ENCODE results near the gene TARS1.

TARS1 gene

GRCh38 chr5:33440482-33441240 is at the start of gene TARS1:
TARS1 (plus strand) TSS chr5:33440965; CDS start chr5:33441087, 122 bp downstream.
- no peaks in the 10 kb centered on the region for H3K27me3 ChIP-seq
- H4K20me1 ChIP-seq, result peaks cover 41% of the 10 kb centered on the region
- peak within 1 kb of the TSS; percentile 94 for H3K9ac ChIP-seq
- H3K4me1 ChIP-seq, result peaks cover 39% of the 10 kb centered on the region
- H3K4me3 ChIP-seq, result peak within 1 kb of the TSS; percentile 91
- peaks cover 24% of the 10 kb centered on the region for H3K36me3 ChIP-seq
- peak within 1 kb of the TSS; percentile 98 for H3K27ac ChIP-seq
- peak within 1 kb of the TSS; percentile 89 for H3K4me2 ChIP-seq
- TF ChIP-seq Cebpa-rat (IDR thresholded peaks at IDR 0.05), result peak; percentile 83
- H3K9me3 ChIP-seq, result no peaks in the 10 kb centered on the region

DNA sequence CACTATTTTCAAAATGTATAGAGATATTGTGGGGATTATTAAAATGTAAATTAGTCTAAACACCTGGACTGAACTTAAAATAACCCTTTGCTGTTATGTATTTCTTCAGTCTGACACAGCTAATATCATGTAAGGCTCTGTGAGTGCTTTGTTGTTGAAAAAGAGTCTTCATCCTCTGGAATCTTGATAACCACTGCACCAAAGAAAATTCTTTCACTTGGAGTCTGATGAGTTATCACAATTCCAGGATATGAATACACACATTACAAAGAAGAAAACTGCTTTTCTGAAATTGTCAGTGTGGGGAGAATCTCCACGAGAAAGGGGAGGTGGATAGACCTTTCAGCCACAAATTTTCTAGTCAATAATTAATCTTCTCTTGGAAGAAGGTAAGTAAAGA is 42.3 kb upstream of the TARS1 start:
- H3K4me1 ChIP-seq, result no peaks in the 10 kb centered on the region
- TF ChIP-seq Cebpa-rat (IDR thresholded peaks at IDR 0.05), result no peak
- H3K9me3 ChIP-seq, result peaks cover 6% of the 10 kb centered on the region; the same call in 1 of the 2 replicates
- no peak overlapping the region for H3K27ac ChIP-seq
- H3K9ac ChIP-seq, result no peak overlapping the region
- H3K4me3 ChIP-seq, result no peak overlapping the region
- no peaks in the 10 kb centered on the region for H3K27me3 ChIP-seq
- no peaks in the 10 kb centered on the region for H3K36me3 ChIP-seq
- no peak overlapping the region for H3K4me2 ChIP-seq
- H4K20me1 ChIP-seq, result no peaks in the 10 kb centered on the region

GRCh38 chr5:33400675-33401074 is 40.1 kb upstream of the TARS1 start:
- Histone ChIP-seq H3K9ac (no peak overlapping the region), H3K27ac (no peak overlapping the region), H3K9me3 (no peaks in the 10 kb centered on the region), H3K27me3 (no peaks in the 10 kb centered on the region), H3K4me1 (no peaks in the 10 kb centered on the region), H3K36me3 (no peaks in the 10 kb centered on the region), H3K4me3 (no peak overlapping the region), H4K20me1 (no peaks in the 10 kb centered on the region), H3K4me2 (no peak overlapping the region)
- no peak for TF ChIP-seq Cebpa-rat (IDR thresholded peaks at IDR 0.05)

GRCh38 chr5:33401482-33402390 is 39.0 kb upstream of the TARS1 start:
- Histone ChIP-seq H3K9ac (no peak overlapping the region), H3K4me3 (no peak overlapping the region), H3K27ac (no peak overlapping the region), H3K4me1 (no peaks in the 10 kb centered on the region), H3K36me3 (no peaks in the 10 kb centered on the region), H3K9me3 (no peaks in the 10 kb centered on the region), H3K4me2 (no peak overlapping the region), H3K27me3 (no peaks in the 10 kb centered on the region), H4K20me1 (no peaks in the 10 kb centered on the region)
- no peak for TF ChIP-seq Cebpa-rat (IDR thresholded peaks at IDR 0.05)

- H3K9me3 ChIP-seq, result no peaks in the 10 kb centered on the region
- no peak for TF ChIP-seq Cebpa-rat (IDR thresholded peaks at IDR 0.05)
- H3K4me2 ChIP-seq, result no peak overlapping the region
- no peaks in the 10 kb centered on the region for H3K4me1 ChIP-seq
- H3K36me3 ChIP-seq, result no peaks in the 10 kb centered on the region
- H3K4me3 ChIP-seq, result no peak overlapping the region
- H3K27me3 ChIP-seq, result no peaks in the 10 kb centered on the region
- H3K9ac ChIP-seq, result no peak overlapping the region
- no peaks in the 10 kb centered on the region for H4K20me1 ChIP-seq
- H3K27ac ChIP-seq, result no peak overlapping the region
Measured at GRCh38 chr5:33403187-33403586, 37.6 kb upstream of the TARS1 start.

- H3K4me2 ChIP-seq, result no peak overlapping the region
- no peak overlapping the region for H3K4me3 ChIP-seq
- no peaks in the 10 kb centered on the region for H3K9me3 ChIP-seq
- TF ChIP-seq Cebpa-rat (IDR thresholded peaks at IDR 0.05), result no peak
- no peak overlapping the region for H3K27ac ChIP-seq
- H3K36me3 ChIP-seq, result no peaks in the 10 kb centered on the region
- no peaks in the 10 kb centered on the region for H4K20me1 ChIP-seq
- H3K9ac ChIP-seq, result no peak overlapping the region
- no peaks in the 10 kb centered on the region for H3K4me1 ChIP-seq
- H3K27me3 ChIP-seq, result no peaks in the 10 kb centered on the region
Measured at GRCh38 chr5:33408816-33409215, 31.9 kb upstream of the TARS1 start.

- no peak for TF ChIP-seq Cebpa-rat (IDR thresholded peaks at IDR 0.05)
- Histone ChIP-seq H3K27me3 (no peaks in the 10 kb centered on the region), H3K9me3 (no peaks in the 10 kb centered on the region), H3K4me1 (no peaks in the 10 kb centered on the region), H3K9ac (no peak overlapping the region), H3K4me2 (no peak overlapping the region), H4K20me1 (no peaks in the 10 kb centered on the region), H3K4me3 (no peak overlapping the region), H3K36me3 (no peaks in the 10 kb centered on the region), H3K27ac (no peak overlapping the region)
Measured at GRCh38 chr5:33409435-33410170, 31.2 kb upstream of the TARS1 start.

DNA sequence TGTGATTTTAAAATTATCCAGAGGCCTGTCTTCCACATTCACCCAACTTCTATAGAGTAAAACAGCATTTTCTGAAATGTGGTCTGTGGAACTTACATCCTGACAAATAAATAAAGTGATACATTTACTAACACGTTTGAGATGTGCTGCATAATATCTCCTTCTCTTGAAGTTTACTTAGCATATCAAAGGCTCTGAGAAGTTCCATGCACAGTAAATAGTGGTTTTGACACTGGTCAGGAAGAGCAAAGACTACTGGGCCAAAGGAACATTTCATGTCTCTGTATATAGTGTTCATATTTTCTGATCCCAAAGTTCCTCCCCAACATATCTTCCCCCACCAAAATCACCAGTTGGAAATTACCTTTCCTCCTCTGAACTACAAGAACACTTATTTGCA is 30.5 kb upstream of the TARS1 start:
- H3K4me2 ChIP-seq, result no peak overlapping the region
- TF ChIP-seq Cebpa-rat (IDR thresholded peaks at IDR 0.05), result no peak
- no peaks in the 10 kb centered on the region for H3K9me3 ChIP-seq
- H3K36me3 ChIP-seq, result no peaks in the 10 kb centered on the region
- no peaks in the 10 kb centered on the region for H3K27me3 ChIP-seq
- H3K4me1 ChIP-seq, result no peaks in the 10 kb centered on the region
- H4K20me1 ChIP-seq, result no peaks in the 10 kb centered on the region
- no peak overlapping the region for H3K4me3 ChIP-seq
- H3K27ac ChIP-seq, result no peak overlapping the region
- no peak overlapping the region for H3K9ac ChIP-seq

DNA sequence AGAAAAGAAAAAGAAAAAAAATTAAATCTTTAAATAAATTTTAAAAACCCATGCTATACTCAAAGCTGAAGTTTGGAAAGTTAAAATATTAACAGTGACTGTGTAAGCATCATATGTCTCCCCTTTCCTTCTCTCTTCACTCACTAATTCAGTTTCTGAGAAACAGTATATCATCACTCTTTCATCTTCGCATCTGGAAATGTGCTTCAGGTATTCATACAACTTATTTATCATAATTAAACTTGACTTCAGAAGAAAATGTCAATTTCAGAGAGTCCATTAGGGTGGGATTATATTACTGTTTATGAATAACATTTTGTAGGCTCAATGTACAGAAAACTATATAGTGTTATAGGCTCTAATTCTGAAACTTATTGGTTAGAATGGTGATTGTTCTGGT is 29.3 kb upstream of the TARS1 start:
- H3K36me3 ChIP-seq, result no peaks in the 10 kb centered on the region
- H3K4me3 ChIP-seq, result no peak overlapping the region
- no peaks in the 10 kb centered on the region for H3K27me3 ChIP-seq
- H3K9ac ChIP-seq, result no peak overlapping the region
- H3K9me3 ChIP-seq, result no peaks in the 10 kb centered on the region
- H3K27ac ChIP-seq, result no peak overlapping the region
- H4K20me1 ChIP-seq, result no peaks in the 10 kb centered on the region
- no peak overlapping the region for H3K4me2 ChIP-seq
- no peaks in the 10 kb centered on the region for H3K4me1 ChIP-seq
- no peak for TF ChIP-seq Cebpa-rat (IDR thresholded peaks at IDR 0.05)

Measured in BLaER1 (cell line).